ENCODE results near the gene NOL12.

DNA sequence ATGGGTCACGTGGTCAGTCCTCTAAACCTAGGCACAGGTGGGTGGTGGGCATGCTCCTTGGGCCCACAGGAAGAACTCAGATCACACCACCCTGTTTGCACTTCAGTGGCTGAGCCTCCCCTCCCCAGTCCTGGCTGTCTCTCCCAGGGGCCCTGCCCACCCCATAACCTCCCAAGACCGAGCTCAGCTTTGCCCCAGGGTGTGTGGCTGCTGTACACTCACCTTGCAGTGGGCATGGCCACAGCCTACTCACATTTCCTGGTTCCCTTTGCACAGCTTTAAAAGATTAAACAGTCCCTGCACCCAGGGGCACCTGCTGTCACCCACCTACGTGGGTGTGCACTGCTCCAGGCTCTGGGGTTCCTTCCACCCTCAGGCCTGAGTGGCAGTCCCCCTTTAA, 24.5 kb downstream of the NOL12 start:
- TF ChIP-seq EP300 (IDR thresholded peaks at IDR 0.05): no peak
- TF ChIP-seq, protein P1, sequence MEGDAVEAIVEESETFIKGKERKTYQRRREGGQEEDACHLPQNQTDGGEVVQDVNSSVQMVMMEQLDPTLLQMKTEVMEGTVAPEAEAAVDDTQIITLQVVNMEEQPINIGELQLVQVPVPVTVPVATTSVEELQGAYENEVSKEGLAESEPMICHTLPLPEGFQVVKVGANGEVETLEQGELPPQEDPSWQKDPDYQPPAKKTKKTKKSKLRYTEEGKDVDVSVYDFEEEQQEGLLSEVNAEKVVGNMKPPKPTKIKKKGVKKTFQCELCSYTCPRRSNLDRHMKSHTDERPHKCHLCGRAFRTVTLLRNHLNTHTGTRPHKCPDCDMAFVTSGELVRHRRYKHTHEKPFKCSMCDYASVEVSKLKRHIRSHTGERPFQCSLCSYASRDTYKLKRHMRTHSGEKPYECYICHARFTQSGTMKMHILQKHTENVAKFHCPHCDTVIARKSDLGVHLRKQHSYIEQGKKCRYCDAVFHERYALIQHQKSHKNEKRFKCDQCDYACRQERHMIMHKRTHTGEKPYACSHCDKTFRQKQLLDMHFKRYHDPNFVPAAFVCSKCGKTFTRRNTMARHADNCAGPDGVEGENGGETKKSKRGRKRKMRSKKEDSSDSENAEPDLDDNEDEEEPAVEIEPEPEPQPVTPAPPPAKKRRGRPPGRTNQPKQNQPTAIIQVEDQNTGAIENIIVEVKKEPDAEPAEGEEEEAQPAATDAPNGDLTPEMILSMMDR (IDR thresholded peaks at IDR 0.05): no peak
- no peak for TF ChIP-seq PHF8 (IDR thresholded peaks at IDR 0.05; ENCODE audit: borderline replicate concordance, low read depth)
- TF ChIP-seq RAD21 (conservative IDR thresholded peaks at IDR 0.05 in 1 of 2, IDR thresholded peaks at IDR 0.05 in 1 of 2): no peak
- TF ChIP-seq HDAC2 (IDR thresholded peaks at IDR 0.05): no peak
- TF ChIP-seq RCOR1 (IDR thresholded peaks at IDR 0.05; ENCODE audit: low read depth, low read length): no peak
- no peak for TF ChIP-seq RNF2 (IDR thresholded peaks at IDR 0.05; ENCODE audit: borderline replicate concordance, low read depth)
- TF ChIP-seq POLR2A (IDR thresholded peaks at IDR 0.05; ENCODE audit: low read length): no peak
- TF ChIP-seq, protein P2, sequence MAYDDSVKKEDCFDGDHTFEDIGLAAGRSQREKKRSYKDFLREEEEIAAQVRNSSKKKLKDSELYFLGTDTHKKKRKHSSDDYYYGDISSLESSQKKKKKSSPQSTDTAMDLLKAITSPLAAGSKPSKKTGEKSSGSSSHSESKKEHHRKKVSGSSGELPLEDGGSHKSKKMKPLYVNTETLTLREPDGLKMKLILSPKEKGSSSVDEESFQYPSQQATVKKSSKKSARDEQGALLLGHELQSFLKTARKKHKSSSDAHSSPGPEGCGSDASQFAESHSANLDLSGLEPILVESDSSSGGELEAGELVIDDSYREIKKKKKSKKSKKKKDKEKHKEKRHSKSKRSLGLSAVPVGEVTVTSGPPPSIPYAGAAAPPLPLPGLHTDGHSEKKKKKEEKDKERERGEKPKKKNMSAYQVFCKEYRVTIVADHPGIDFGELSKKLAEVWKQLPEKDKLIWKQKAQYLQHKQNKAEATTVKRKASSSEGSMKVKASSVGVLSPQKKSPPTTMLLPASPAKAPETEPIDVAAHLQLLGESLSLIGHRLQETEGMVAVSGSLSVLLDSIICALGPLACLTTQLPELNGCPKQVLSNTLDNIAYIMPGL (CRISPR knock-in tag; IDR thresholded peaks at IDR 0.05; ENCODE audit: borderline replicate concordance): no peak
